Muscle layer of colon (tissue), 2 donors: ENCODE measurements around the gene FAM124A.

Source experiments
- H3K27ac ChIP-seq: one replicate; pipeline ENCODE4 v1.7.0; 2013; ENCODE audit warnings: low read depth, mild to moderate bottlenecking, low read length, moderate library complexity
- H3K27me3 ChIP-seq, 2 donors: one replicate each; pipeline ENCODE4 v1.7.0; 2013; ENCODE audit warnings: low read length in 2 of 2, mild to moderate bottlenecking in 2 of 2; ENCODE audit not compliant: insufficient read depth in 2 of 2, control insufficient read depth in 1 of 2
- H3K36me3 ChIP-seq: one replicate; pipeline ENCODE4 v1.7.0; 2013; ENCODE audit warnings: mild to moderate bottlenecking, low read length; ENCODE audit not compliant: insufficient read depth
- H3K4me1 ChIP-seq: one replicate; pipeline ENCODE4 v1.7.0; 2013; ENCODE audit warnings: mild to moderate bottlenecking, low read length; ENCODE audit not compliant: insufficient read depth
- H3K4me3 ChIP-seq, 2 donors: one replicate each; pipeline ENCODE4 v1.7.0; 2013; ENCODE audit warnings: low read length in 2 of 2, low read depth in 1 of 2, mild to moderate bottlenecking in 1 of 2, moderate library complexity in 1 of 2
- H3K9ac ChIP-seq: one replicate; pipeline ENCODE4 v1.7.0; 2013; ENCODE audit warnings: low read length
- H3K9me3 ChIP-seq: one replicate; pipeline ENCODE4 v1.7.0; 2013; ENCODE audit warnings: mild to moderate bottlenecking, low read length
- donor health status: abdominal sarcoma.
- donor health status: Adenocarcinoma of cecum.

The FAM124A gene

DNA sequence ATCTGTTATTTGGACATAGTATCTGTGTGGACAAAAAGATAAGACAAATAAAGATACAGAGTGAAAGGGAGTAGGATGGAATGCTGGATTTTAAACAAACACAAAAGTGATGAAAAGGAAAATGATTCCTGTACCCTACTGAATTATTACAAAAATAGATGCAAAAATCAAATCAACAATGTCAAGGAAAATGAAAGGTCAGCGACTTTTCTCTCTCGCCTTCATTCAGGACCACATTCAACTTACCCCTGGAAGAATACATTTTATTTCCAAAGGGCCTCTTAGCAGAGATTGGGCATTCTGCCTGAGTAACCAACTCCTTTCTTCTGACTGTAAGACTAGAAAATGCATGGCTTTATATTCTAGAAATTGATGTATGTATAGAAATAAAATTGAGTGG lies 28.8 kb upstream of the FAM124A start:
- Histone ChIP-seq H3K36me3 (no peaks in the 10 kb centered on the region), H3K4me3 (no peak overlapping the region), H3K9ac (no peak overlapping the region), H3K9me3 (no peaks in the 10 kb centered on the region), H3K27ac (no peak overlapping the region), H3K4me1 (no peaks in the 10 kb centered on the region), H3K27me3 (no peaks in the 10 kb centered on the region)

DNA sequence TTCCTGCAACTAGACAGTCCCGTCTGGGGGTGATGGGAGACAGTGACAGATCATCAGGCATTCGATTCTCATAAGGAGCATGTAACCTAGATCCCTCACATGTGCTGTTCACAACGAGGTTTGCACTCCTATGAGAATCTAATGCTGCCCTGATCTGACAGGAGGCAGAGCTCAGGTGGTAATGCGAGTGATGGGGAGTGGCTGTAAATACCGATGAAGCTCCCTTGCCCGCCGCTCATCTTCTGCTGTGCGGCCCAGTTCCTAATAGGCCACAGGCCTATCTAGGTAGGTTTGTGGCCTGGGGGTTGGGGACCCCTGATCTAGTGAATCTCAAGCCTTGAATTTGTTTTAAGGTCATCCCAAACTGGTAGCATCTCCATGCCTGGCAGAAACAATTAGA lies 27.3 kb upstream of the FAM124A start:
- no peaks in the 10 kb centered on the region for H3K36me3 ChIP-seq
- H3K27me3 ChIP-seq = no peaks in the 10 kb centered on the region
- H3K27ac ChIP-seq = no peak overlapping the region
- no peak overlapping the region for H3K9ac ChIP-seq
- H3K4me1 ChIP-seq = no peaks in the 10 kb centered on the region
- H3K9me3 ChIP-seq = no peaks in the 10 kb centered on the region
- no peak overlapping the region for H3K4me3 ChIP-seq

DNA sequence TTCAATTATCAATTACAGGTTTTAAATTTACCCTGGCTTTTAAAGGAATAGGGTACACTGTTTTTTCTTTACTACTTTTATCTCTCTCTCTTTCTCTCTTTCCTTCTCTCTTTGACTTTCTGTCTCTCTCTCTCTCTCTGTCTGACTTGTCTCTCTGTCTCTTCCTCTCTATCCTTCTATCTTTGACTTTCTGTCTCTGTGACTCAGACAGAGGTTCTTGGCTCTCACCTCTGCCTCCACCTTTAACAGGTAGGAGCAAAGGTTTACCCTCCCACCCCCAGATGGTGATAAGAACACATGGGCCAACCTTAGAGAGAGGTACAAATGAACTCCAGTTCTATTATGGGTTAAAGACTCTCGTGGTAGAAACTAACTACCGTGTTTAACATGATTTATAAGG lies 20.3 kb upstream of the FAM124A start:
- Histone ChIP-seq H3K9me3 (no peaks in the 10 kb centered on the region), H3K4me1 (no peaks in the 10 kb centered on the region), H3K27ac (no peak overlapping the region)

DNA sequence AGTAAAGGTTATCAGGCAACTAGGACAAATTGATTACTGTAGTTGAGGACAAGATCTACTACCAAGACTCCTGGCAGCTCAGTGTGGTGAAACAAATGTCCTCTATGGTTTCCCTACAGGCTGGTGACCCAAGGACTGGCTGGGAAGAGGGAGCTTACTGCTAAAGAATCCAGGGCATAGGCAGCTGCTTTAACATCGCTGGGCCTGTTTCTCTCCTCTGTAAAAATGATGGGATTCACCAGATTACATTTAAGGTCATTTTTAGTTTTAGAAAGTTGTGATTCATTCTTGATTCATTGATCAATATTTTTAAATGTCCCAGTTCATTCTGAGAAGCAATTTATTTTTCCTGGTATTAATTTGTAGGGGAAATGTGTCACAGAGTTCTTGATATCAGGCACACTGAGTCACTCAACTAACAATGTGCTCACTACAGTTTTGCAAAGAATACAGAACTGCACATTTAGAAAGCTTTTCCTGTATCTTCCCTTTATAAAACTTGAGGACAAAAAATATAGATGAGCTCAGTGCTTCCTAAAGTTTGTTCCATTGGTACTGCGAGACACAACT lies 19.6 kb upstream of the FAM124A start:
- Histone ChIP-seq H3K4me3 (no peak overlapping the region), H3K9me3 (no peaks in the 10 kb centered on the region), H3K36me3 (no peaks in the 10 kb centered on the region), H3K27ac (no peak overlapping the region), H3K4me1 (no peaks in the 10 kb centered on the region), H3K9ac (no peak overlapping the region), H3K27me3 (no peaks in the 10 kb centered on the region)

More for the DNA sequence above, 20.3 kb upstream of the FAM124A start:
- Histone ChIP-seq H3K36me3 (no peaks in the 10 kb centered on the region), H3K9ac (no peak overlapping the region), H3K4me3 (no peak overlapping the region), H3K27me3 (no peaks in the 10 kb centered on the region)

DNA sequence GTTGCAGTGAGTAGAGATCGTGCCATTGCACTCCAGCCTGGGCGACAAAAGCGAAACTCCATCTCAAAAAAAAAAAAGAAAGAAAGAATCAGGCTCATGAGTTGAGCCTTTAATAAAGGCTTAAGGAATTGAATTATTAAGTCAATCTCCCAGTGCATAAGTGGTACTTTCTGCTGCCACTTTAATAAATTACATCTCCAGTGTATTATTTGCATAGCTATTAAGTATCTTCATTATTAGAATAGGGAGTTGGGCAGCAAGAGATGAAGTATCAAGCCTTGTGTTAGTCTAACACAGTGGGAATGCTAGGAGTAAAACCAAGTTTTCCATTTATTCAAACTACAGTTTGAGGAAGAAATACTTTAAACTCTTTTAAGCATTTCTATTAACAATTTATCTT lies 15.6 kb upstream of the FAM124A start:
- Histone ChIP-seq H3K36me3 (no peaks in the 10 kb centered on the region), H3K4me1 (no peaks in the 10 kb centered on the region), H3K4me3 (no peak overlapping the region), H3K27me3 (no peaks in the 10 kb centered on the region), H3K9ac (no peak overlapping the region), H3K9me3 (no peaks in the 10 kb centered on the region), H3K27ac (no peak overlapping the region)

DNA sequence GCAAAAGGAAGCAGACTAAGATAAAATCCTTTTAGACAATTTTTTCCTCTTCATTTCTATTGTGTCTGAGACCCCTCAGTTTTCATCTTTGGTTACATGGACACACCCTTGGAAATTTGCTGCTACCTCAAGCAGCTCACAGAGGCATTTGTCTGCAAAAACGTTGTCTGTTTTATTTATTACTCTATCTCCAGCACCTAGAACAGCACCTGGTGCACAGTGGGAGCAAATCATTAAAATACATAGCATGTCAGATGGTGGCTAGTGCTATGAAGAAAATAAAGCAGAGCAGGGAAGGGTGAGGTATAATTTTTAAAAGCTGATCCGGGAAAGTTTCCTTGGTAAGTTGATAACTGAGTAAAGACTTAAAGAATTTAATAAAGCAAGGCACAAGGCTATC lies 14.3 kb upstream of the FAM124A start:
- no peaks in the 10 kb centered on the region for H3K9me3 ChIP-seq
- no peak overlapping the region for H3K27ac ChIP-seq
- H3K4me1 ChIP-seq = no peaks in the 10 kb centered on the region
- no peaks in the 10 kb centered on the region for H3K36me3 ChIP-seq
- no peak overlapping the region for H3K9ac ChIP-seq
- no peaks in the 10 kb centered on the region for H3K27me3 ChIP-seq
- no peak overlapping the region for H3K4me3 ChIP-seq

DNA sequence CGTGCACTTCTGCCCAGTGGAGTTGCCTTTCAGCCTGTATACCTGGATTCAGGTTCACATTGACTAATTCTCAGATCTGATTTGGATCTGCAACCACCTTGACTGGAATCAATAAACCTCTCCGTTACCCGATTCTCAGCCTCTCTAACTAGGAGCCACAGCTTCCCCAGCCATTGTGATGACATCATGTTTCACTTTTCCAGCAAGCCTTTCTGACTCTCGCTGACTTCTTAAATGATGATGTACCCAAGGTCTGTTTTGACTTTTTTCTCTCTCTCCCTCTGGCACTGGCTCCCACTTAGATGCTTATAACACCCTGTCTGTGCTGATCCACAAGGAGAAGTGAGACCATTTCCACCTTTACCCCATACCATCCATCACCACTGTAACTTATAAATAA lies 13.5 kb upstream of the FAM124A start:
- Histone ChIP-seq H3K9me3 (no peaks in the 10 kb centered on the region), H3K4me3 (no peak overlapping the region), H3K27me3 (no peaks in the 10 kb centered on the region), H3K9ac (no peak overlapping the region), H3K27ac (no peak overlapping the region), H3K4me1 (no peaks in the 10 kb centered on the region), H3K36me3 (no peaks in the 10 kb centered on the region)

DNA sequence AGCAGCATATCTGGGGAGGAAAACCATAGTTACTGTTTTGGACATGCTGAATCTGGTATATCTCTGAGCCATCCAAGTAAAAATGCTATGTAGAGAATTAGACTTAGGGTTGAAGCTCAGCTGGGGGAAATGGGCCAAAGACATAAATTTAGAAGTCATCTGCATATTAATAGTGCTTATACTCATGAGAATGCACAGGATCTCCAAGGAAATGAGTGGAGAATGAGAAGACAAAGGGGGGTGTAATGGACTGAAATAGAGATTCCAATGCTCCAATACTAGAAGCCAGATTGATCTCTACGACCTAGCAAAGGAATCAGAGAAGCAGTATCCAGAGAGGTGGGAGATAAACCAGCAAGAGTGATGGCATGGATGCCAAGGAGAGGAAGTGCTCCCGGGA lies 10.3 kb upstream of the FAM124A start:
- Histone ChIP-seq H3K4me3 (no peak overlapping the region), H3K36me3 (no peaks in the 10 kb centered on the region), H3K4me1 (no peaks in the 10 kb centered on the region), H3K9ac (no peak overlapping the region), H3K27me3 (no peaks in the 10 kb centered on the region), H3K9me3 (no peaks in the 10 kb centered on the region), H3K27ac (no peak overlapping the region)

DNA sequence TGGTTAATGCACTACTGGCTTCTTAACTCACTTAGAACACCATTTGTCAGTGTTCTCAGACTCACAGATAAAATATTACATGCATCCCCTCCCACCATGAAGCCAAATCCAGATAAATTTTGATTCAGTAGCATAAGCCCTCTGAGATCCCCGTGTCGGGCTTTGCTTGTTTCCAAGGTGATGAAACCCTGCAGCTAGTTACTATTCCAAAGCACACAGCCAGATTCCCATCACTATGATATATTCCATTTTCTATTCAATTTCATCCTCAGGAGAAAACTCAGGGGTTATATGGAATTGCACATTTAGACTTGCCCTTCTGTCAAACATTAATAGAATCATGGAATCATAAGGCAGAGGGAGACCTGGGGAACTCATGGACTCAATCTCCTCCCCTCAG lies 9.4 kb upstream of the FAM124A start:
- H3K27ac ChIP-seq = no peak overlapping the region
- no peak overlapping the region for H3K4me3 ChIP-seq
- H3K9ac ChIP-seq = no peak overlapping the region
- no peaks in the 10 kb centered on the region for H3K36me3 ChIP-seq
- H3K27me3 ChIP-seq = no peaks in the 10 kb centered on the region
- H3K4me1 ChIP-seq = no peaks in the 10 kb centered on the region
- no peaks in the 10 kb centered on the region for H3K9me3 ChIP-seq

DNA sequence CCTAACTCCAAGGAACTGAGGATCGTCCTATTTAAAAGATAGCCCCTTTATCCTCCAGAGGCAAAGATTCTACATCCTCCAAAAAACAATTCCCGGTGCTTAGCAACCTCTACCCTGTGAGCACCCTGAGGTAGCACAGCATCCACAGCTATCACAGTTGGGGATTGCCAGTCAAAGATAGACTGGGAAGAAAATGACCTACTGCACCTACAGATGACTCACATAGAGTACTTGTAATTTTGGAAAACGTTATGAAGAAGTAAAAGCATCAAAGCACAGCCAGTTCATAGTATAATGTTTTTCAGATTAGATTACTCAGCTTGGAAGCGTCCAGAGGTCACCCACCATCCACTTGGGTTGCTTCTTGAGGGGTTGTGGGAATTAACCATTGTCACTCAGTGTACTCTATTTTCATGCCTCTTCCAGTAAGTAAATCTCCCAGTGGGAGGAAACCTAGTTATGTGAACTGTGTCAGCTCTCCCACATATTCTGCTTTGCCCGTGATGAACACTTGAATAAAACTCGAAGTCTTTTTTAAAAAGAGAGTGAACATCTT lies 8.9 kb upstream of the FAM124A start:
- Histone ChIP-seq H3K4me3 (no peak overlapping the region), H3K4me1 (no peaks in the 10 kb centered on the region), H3K9me3 (no peaks in the 10 kb centered on the region), H3K27ac (no peak overlapping the region), H3K9ac (no peak overlapping the region), H3K27me3 (no peaks in the 10 kb centered on the region), H3K36me3 (no peaks in the 10 kb centered on the region)

DNA sequence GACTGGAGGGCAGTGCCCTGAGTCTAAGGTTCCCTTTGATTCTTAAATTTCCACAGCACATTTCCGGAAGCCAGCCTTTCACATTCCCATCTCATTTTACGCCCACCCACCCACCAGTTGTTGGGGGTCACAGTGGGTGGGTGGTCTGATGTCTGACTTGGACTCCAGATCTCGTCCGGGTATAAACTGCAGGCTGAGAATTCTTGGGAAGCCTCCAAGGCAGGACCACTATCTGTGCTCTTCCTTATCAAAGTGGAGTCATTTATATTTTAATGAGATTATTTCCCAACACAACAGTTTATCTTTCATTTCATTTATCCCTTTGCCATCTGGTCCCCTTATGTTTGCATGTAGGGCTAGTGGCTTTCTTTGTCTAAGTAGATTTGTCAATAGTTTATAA lies 3.6 kb upstream of the FAM124A start:
- H3K9me3 ChIP-seq = no peaks in the 10 kb centered on the region
- no peaks in the 10 kb centered on the region for H3K27me3 ChIP-seq

DNA sequence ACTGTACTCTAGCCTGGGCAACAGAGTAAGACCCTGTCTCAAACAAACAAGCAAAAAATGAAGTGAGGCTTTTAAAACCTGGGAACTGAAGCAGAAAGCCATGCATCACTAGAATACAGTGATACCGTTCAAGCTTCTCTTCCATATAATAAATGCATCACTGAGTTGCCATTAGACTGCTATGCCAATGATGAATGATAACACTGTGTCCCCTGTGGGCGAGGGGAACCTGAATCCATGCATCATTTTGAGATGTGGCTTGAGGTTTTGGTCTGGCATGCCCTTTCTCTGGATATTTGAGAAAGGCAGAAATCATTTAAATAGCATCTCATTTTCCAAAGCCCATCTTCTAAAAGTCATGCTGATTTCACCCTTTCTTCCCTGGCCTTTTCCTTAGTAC lies 1.5 kb upstream of the FAM124A start:
- Histone ChIP-seq H3K27ac (no peak overlapping the region), H3K9me3 (no peaks in the 10 kb centered on the region), H3K4me3 (no peak overlapping the region), H3K27me3 (no peaks in the 10 kb centered on the region), H3K36me3 (no peaks in the 10 kb centered on the region), H3K9ac (no peak overlapping the region), H3K4me1 (peaks cover 13% of the 10 kb centered on the region)

More for the DNA sequence above, 3.6 kb upstream of the FAM124A start:
- no peak overlapping the region for H3K4me3 ChIP-seq
- no peak overlapping the region for H3K9ac ChIP-seq
- H3K36me3 ChIP-seq = no peaks in the 10 kb centered on the region
- H3K4me1 ChIP-seq = no peaks in the 10 kb centered on the region
- H3K27ac ChIP-seq = no peak overlapping the region
